GM23248 (cell line): Measurements from ENCODE around the gene FMO5. TPM values are rescaled to one million over a fixed set of nuclear protein-coding genes. Genes with fewer than 3 reads are reported as not detected.

ENCODE experiments used
- DNase-seq: peaks from one replicate; pipeline ENCODE4 v3.0.0-alpha.2; 2015
- H2AFZ ChIP-seq: fragments of 200-600 bp; sonication (generic); 2 replicates; pipeline ENCODE4 v1.6.1; 2016; ENCODE audit warnings: antibody characterized with exemption
- H3F3A ChIP-seq: fragments of 200-600 bp; sonication (generic); 2 replicates; pipeline ENCODE4 v1.6.1; 2016; ENCODE audit warnings: mild to moderate bottlenecking, antibody characterized with exemption, mixed run types; ENCODE audit not compliant: insufficient read depth
- H3K27ac ChIP-seq: fragments of 200-600 bp; sonication (generic); 2 replicates; pipeline ENCODE4 v1.5.1; 2016; ENCODE audit warnings: mild to moderate bottlenecking
- H3K27me3 ChIP-seq: fragments of 200-600 bp; sonication (generic); replicated peaks from 2 replicates; pipeline ENCODE4 v1.6.1; 2016; ENCODE audit warnings: mild to moderate bottlenecking; ENCODE audit not compliant: insufficient read depth
- H3K36me3 ChIP-seq: fragments of 200-600 bp; sonication (generic); 2 replicates; pipeline ENCODE4 v1.6.1; 2016; ENCODE audit warnings: low read depth, mild to moderate bottlenecking
- H3K4me1 ChIP-seq: fragments of 200-600 bp; sonication (generic); 2 replicates; pipeline ENCODE4 v1.6.1; 2016; ENCODE audit warnings: mild to moderate bottlenecking; ENCODE audit not compliant: insufficient read depth
- H3K4me2 ChIP-seq: fragments of 200-600 bp; sonication (generic); one replicate; pipeline ENCODE4 v1.6.1; 2016; ENCODE audit warnings: mild to moderate bottlenecking; ENCODE audit not compliant: unreplicated experiment
- H3K4me3 ChIP-seq: fragments of 200-600 bp; sonication (generic); 2 replicates; pipeline ENCODE4 v1.5.1; 2016; ENCODE audit warnings: mild to moderate bottlenecking
- H3K79me2 ChIP-seq: fragments of 200-600 bp; sonication (generic); 2 replicates; pipeline ENCODE4 v1.6.1; 2016; ENCODE audit warnings: mild to moderate bottlenecking; ENCODE audit not compliant: insufficient read depth
- H3K9ac ChIP-seq: fragments of 200-600 bp; sonication (generic); 2 replicates; pipeline ENCODE4 v1.6.1; 2016; ENCODE audit warnings: mild to moderate bottlenecking
- H3K9me2 ChIP-seq: fragments of 200-600 bp; sonication (generic); 2 replicates; pipeline ENCODE4 v1.6.1; 2016; ENCODE audit warnings: mixed run types, mild to moderate bottlenecking, moderate library complexity; ENCODE audit not compliant: insufficient read depth
- H3K9me3 ChIP-seq: fragments of 200-600 bp; sonication (generic); one replicate; pipeline ENCODE4 v1.6.1; 2017; ENCODE audit warnings: low read depth
- H4K20me1 ChIP-seq: fragments of 200-600 bp; sonication (generic); 2 replicates; pipeline ENCODE4 v1.6.0; 2016; ENCODE audit not compliant: insufficient read depth
- EZH2 ChIP-seq: fragments of 200-600 bp; sonication (generic); IDR thresholded peaks from 2 replicates; pipeline ENCODE4 v1.6.1; 2018; ENCODE audit warnings: antibody characterized with exemption, mild to moderate bottlenecking; ENCODE audit not compliant: insufficient read depth, poor library complexity, severe bottlenecking
- EZH2phosphoT487 ChIP-seq: fragments of 200-600 bp; sonication (generic); IDR thresholded peaks from 2 replicates; pipeline ENCODE4 v1.6.1; 2018; ENCODE audit warnings: antibody characterized with exemption, moderate library complexity, mild to moderate bottlenecking, low read depth; ENCODE audit not compliant: insufficient read depth
- WGBS, 2 experiments: methylation state at CpG; one replicate each; pipeline ENCODE4 v1.1.6; 2015 to 2017; ENCODE audit warnings: low lambda C conversion rate in 2 of 2, low coverage in 1 of 2; ENCODE audit errors: missing lambda C conversion rate in 2 of 2; 5-methylcytosine and 5-hydroxymethylcytosine counted together
- in situ Hi-C: fragments of 300-500 bp; cut with MboI; formaldehyde crosslinking; loops from 2 replicates; pipeline ENCODE4 v1.15.0; 2020
- polyA plus RNA-seq: library from polyadenylated mRNA; unstranded; fragments of >200 nt; fragmentation: Nextera tagmentation; extraction: Ambion mirVana; gene quantifications from 2 replicates; pipeline ENCODE4 v1.2.1, GENCODE V29; 2016
- total RNA-seq: library from RNA; depleted of rRNA; stranded (reverse); fragments of >200 nt; shearing (Covaris generic); gene quantifications from 2 replicates; pipeline ENCODE4 v1.2.3, GENCODE V29; 2014

The FMO5 gene
- total and polyA plus RNA-seq, 2 experiments from 2014 or later: 1.2 to 4.9 TPM

- Histone ChIP-seq H3F3A (no peaks in the 10 kb centered on the region), H3K4me2 (no peak overlapping the region), H3K9me3 (no peaks in the 10 kb centered on the region), H3K27me3 (no peaks in the 10 kb centered on the region), H2AFZ (no peak overlapping the region), H3K79me2 (peaks cover 98% of the 10 kb centered on the region), H3K27ac (no peak overlapping the region), H3K9ac (no peak overlapping the region), H3K4me3 (no peak overlapping the region), H4K20me1 (0 out of 2 replicates have a peak, but pooled peaks cover 4% of the 10 kb centered on the region), H3K4me1 (no peaks in the 10 kb centered on the region), H3K9me2 (no peaks in the 10 kb centered on the region), H3K36me3 (0 out of 2 replicates have a peak, but pooled peaks cover 10% of the 10 kb centered on the region)
- no peak for DNase-seq
- WGBS, 2 experiments: 92 to 94% methylated on average over 9 of the region's 9 CpGs
- no peak for TF ChIP-seq EZH2phosphoT487
- no peak for TF ChIP-seq EZH2
- in situ Hi-C loops: no loop called here
Measured at GRCh38 chr1:147252540-147252939, 27.4 kb upstream of the FMO5 start.

- Histone ChIP-seq H4K20me1 (0 out of 2 replicates have a peak, but pooled peaks cover 4% of the 10 kb centered on the region), H3K9ac (no peak overlapping the region), H3F3A (peaks cover 12% of the 10 kb centered on the region; the same call in 1 of the 2 replicates), H3K9me2 (no peaks in the 10 kb centered on the region), H3K9me3 (no peaks in the 10 kb centered on the region), H3K36me3 (no peaks in the 10 kb centered on the region), H3K4me1 (peaks cover 12% of the 10 kb centered on the region), H3K27ac (no peak overlapping the region), H2AFZ (no peak overlapping the region), H3K27me3 (no peaks in the 10 kb centered on the region), H3K79me2 (peaks cover 95% of the 10 kb centered on the region), H3K4me2 (no peak overlapping the region), H3K4me3 (no peak overlapping the region)
- TF ChIP-seq EZH2phosphoT487 (no peak), EZH2 (no peak)
- in situ Hi-C loops: no loop called here
- WGBS, 2 experiments: 88% methylated on average over 4 of the region's 4 CpGs
- no peak for DNase-seq
Measured at GRCh38 chr1:147247656-147248238, 22.6 kb upstream of the FMO5 start.

- Histone ChIP-seq H3K79me2 (peaks cover 88% of the 10 kb centered on the region), H2AFZ (no peak overlapping the region), H3K27ac (no peak overlapping the region), H4K20me1 (0 out of 2 replicates have a peak, but pooled peaks cover 4% of the 10 kb centered on the region), H3K36me3 (no peaks in the 10 kb centered on the region), H3K27me3 (no peaks in the 10 kb centered on the region), H3K9ac (no peak overlapping the region), H3K9me3 (no peaks in the 10 kb centered on the region), H3K9me2 (no peaks in the 10 kb centered on the region), H3K4me2 (no peak overlapping the region), H3K4me3 (no peak overlapping the region), H3K4me1 (peaks cover 12% of the 10 kb centered on the region), H3F3A (peaks cover 12% of the 10 kb centered on the region; the same call in 1 of the 2 replicates)
- no peak for DNase-seq
- TF ChIP-seq EZH2 (no peak), EZH2phosphoT487 (no peak)
- in situ Hi-C loops: no loop called here
- WGBS, 2 experiments: 74 to 83% methylated on average over 2 of the region's 2 CpGs
Measured at GRCh38 chr1:147246910-147247655, 21.9 kb upstream of the FMO5 start.

- Histone ChIP-seq H3K27ac (no peak overlapping the region), H3K9me3 (no peaks in the 10 kb centered on the region), H3K79me2 (peaks cover 79% of the 10 kb centered on the region), H3K4me1 (peaks cover 12% of the 10 kb centered on the region), H2AFZ (no peak overlapping the region), H3F3A (peaks cover 12% of the 10 kb centered on the region; the same call in 1 of the 2 replicates), H3K4me3 (no peak overlapping the region), H3K4me2 (no peak overlapping the region), H3K9me2 (no peaks in the 10 kb centered on the region), H3K27me3 (no peaks in the 10 kb centered on the region), H4K20me1 (0 out of 2 replicates have a peak, but pooled peaks cover 4% of the 10 kb centered on the region), H3K9ac (no peak overlapping the region), H3K36me3 (no peaks in the 10 kb centered on the region)
- DNase-seq: peak; percentile 15
- WGBS, 2 experiments: 97 to 98% methylated on average over 2 of the region's 2 CpGs
- in situ Hi-C loops: no loop called here
- TF ChIP-seq EZH2: no peak
Measured at GRCh38 chr1:147246044-147246690, 21.0 kb upstream of the FMO5 start.
